Stomach smooth muscle (tissue), 2 donors: ENCODE data around the gene SNED1.
A peak's percentile ranks its signal among the peaks of the same experiment; 100 is the strongest.

Experiments used
- H3K27ac ChIP-seq: one replicate; pipeline ENCODE4 v1.7.0; 2013; ENCODE audit warnings: mild to moderate bottlenecking, low read length, inconsistent platforms
- H3K27me3 ChIP-seq, 2 donors: one replicate each; pipeline ENCODE4 v1.7.0; 2013; ENCODE audit warnings: low read length in 2 of 2; ENCODE audit not compliant: insufficient read depth in 2 of 2, control insufficient read depth in 1 of 2
- H3K36me3 ChIP-seq, 2 donors: one replicate each; pipeline ENCODE4 v1.7.0; 2013; ENCODE audit warnings: low read length in 2 of 2; ENCODE audit not compliant: control insufficient read depth in 2 of 2, insufficient read depth in 2 of 2
- H3K4me1 ChIP-seq: one replicate; pipeline ENCODE4 v1.7.0; 2013; ENCODE audit warnings: low read length; ENCODE audit not compliant: control insufficient read depth, insufficient read depth
- H3K4me3 ChIP-seq, 2 donors: one replicate each; pipeline ENCODE4 v1.7.0; 2013; ENCODE audit warnings: low read length in 2 of 2
- H3K9ac ChIP-seq, 2 donors: one replicate each; pipeline ENCODE4 v1.7.0; 2013; ENCODE audit warnings: low read length in 2 of 2, mild to moderate bottlenecking in 1 of 2
- H3K9me3 ChIP-seq, 2 donors: one replicate each; pipeline ENCODE4 v1.7.0; 2013; ENCODE audit warnings: low read length in 2 of 2; ENCODE audit not compliant: control insufficient read depth in 2 of 2
- donor health status: healthy.
- donor health status: Pancreatic carcinoma.

The SNED1 gene

DNA sequence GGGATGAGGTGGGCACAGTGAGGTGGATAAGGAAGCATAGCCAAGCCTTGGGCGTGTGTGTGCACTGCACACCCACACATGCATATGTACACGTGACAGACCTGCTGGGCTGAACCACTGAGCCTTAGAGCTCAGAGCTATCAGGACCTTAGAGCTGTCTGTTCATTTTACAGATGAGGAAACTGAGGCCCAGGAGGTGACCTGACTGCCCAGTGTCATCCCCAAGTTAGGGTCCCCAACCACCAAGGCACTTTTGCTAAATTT is 8.2 kb upstream of the SNED1 start:
- no peaks in the 10 kb centered on the region for H3K36me3 ChIP-seq
- no peak overlapping the region for H3K9ac ChIP-seq
- H3K4me1 ChIP-seq = peaks cover 29% of the 10 kb centered on the region
- no peak overlapping the region for H3K27ac ChIP-seq
- H3K27me3 ChIP-seq = peaks cover 0 to 2% of the 10 kb centered on the region in 2 donors
- H3K9me3 ChIP-seq = peaks cover 0 to 11% of the 10 kb centered on the region in 2 donors
- no peak overlapping the region for H3K4me3 ChIP-seq

DNA sequence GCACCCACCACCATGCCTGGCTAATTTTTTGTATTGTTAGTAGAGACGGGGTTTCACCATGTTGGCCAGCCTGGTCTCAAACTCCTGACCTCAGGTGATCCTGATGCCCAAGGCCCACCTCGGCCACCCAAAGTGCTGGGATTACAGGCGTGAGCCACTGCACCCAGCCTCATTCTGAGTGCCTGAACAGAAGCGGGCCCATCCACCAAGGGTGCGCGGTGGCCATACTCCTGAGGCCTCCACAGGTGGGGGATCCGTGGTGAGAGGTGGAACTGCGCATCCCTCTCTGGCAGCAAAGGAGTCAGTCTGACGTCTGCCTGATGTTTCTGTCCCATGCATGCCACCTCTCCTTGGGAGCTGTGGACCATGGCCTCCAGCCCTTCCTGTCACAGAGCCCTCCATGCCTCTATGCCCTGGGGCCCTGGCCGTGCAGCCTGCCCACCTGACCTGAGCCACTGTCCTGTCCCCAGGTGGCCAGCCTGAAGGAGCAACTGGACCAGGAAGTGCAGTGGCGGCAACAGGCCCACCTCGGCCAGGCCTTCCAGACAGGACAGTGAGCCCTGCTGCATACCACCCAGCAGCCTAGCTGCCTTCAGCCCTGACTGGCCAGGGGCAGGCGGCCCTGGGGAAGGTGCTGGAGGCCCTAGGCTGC is 7.6 kb upstream of the SNED1 start:
- Histone ChIP-seq H3K36me3 (no peaks in the 10 kb centered on the region), H3K4me1 (peaks cover 29% of the 10 kb centered on the region), H3K27ac (peak overlapping the region; percentile 46), H3K4me3 (no peak overlapping the region), H3K27me3 (no peaks in the 10 kb centered on the region), H3K9me3 (peaks cover 0 to 11% of the 10 kb centered on the region in 2 donors), H3K9ac (no peak overlapping the region)

DNA sequence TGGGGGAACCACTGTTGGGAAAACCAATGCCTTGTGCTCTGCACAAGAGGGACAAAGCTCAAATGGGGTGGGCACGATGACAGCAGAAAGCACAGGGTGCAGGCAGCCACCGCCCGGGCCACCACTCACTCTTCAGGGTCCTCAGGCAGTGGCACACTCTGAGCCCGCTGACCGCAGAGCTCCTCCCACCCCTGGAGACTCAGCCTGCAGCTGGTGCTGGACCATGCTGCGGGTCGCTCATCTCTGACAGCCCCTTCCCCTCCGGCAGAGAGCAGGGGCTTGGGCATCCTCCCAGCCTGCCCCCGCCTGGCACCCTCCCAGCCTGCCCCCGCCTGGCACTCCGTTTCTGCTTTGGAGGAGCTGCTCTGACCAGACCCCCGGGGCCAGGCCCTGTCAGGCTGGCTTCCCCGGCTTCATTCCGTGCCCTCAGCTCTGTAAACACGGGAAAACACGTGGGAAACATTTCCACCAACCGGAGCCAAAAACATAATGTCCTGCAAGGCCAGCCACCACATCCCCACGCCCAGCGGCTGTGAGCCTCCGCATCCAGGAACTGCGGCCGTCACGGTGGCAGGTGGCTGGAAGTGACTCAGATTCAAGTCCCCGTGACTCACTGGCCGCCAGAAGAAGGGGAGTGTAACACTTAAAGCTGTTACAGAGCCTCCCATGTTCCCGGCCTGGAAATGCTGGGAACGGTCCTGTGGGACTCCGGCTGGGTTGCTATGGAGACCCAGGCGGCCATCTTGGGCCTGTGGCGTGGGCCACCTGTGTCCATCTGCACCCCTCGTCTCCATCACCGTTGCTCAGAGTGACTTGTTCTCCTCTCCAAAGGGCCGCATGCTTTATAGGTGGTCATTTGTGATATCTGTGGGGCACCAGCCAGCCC is 6.8 kb upstream of the SNED1 start:
- Histone ChIP-seq H3K36me3 (no peaks in the 10 kb centered on the region), H3K4me1 (peaks cover 32% of the 10 kb centered on the region), H3K9me3 (peaks cover 0 to 11% of the 10 kb centered on the region in 2 donors), H3K9ac (no peak overlapping the region), H3K27me3 (no peaks in the 10 kb centered on the region), H3K27ac (peak overlapping the region; percentile 46), H3K4me3 (peak overlapping the region in 1 of 2 donors; percentile 55)

DNA sequence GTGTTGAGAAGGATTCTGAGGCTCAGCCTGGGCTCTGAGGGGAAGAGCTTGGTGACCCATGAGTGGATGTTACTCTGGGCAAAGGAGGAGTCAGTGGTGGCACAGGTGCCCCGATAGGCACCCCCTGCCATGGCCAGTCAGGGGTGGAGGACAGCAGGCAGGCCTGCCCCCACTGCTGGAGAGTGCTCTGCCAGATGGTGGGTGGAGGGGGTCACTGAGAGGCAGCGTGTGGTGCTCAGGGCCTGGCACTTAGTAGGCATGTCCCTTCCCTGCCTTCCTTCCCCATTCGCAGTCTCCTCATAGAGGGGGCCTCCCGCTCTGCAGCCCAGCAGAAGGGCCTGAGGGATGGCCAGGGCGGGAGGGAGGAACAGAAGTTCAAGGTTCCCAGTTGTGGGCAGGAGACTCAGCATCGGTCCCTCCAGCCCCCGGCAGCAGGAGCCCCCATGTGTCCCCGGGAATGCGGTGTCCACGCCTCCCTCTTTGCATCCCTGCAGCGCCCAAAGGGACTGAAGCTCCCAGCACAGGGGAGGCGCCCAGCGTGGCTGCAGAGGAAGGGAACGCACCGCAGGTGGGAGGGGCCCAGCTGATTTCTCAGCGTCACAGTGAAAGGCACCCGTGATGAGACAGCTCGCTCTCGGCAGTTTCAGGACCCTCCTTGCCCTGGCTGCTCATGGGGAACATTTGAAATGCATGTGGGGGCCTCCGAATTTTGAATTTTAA is 5.7 kb upstream of the SNED1 start:
- Histone ChIP-seq H3K9me3 (peaks cover 0 to 11% of the 10 kb centered on the region in 2 donors), H3K27ac (peak overlapping the region; percentile 37), H3K4me3 (no peak overlapping the region), H3K9ac (no peak overlapping the region), H3K36me3 (no peaks in the 10 kb centered on the region), H3K4me1 (peaks cover 37% of the 10 kb centered on the region), H3K27me3 (no peaks in the 10 kb centered on the region)

DNA sequence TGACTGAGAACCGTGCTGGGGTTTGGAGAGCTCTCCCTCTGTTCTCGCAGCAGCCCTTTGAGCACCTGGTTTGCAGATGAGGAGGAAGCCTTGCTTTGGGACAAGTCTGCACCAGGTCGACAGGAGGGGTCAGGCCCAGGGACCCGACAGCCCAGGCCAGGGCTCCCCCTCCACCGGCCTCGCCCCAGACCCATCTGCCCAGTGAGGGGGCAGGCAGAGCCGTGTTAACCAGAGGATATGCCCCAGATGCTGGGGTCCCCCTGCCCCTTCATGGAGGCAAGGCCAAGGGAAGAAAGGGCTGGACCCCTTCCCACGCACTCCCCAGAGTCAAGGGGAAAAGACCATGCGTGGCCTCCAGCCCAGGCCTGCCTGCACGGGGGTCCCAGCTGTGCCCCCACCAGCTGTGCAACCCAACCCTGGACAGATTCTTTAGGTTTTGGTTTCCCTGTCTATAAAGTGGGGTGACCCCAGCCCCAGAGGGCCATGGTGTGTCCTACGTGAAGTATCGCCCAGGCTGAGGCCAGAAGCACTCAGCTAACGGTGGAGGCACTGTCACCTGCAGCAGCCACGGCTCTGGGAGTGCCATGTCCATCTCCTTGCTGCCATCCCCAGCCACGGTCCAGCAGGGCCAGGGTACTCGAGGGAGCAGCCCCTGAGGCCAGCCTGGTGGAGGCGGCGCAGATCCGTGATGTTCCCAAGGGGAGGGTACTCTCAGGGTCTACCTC is 4.8 kb upstream of the SNED1 start:
- peaks cover 38% of the 10 kb centered on the region for H3K4me1 ChIP-seq
- H3K9ac ChIP-seq = no peak overlapping the region
- H3K27me3 ChIP-seq = no peaks in the 10 kb centered on the region
- H3K9me3 ChIP-seq = peaks cover 0 to 4% of the 10 kb centered on the region in 2 donors
- H3K27ac ChIP-seq = no peak overlapping the region
- no peaks in the 10 kb centered on the region for H3K36me3 ChIP-seq
- H3K4me3 ChIP-seq = no peak overlapping the region

DNA sequence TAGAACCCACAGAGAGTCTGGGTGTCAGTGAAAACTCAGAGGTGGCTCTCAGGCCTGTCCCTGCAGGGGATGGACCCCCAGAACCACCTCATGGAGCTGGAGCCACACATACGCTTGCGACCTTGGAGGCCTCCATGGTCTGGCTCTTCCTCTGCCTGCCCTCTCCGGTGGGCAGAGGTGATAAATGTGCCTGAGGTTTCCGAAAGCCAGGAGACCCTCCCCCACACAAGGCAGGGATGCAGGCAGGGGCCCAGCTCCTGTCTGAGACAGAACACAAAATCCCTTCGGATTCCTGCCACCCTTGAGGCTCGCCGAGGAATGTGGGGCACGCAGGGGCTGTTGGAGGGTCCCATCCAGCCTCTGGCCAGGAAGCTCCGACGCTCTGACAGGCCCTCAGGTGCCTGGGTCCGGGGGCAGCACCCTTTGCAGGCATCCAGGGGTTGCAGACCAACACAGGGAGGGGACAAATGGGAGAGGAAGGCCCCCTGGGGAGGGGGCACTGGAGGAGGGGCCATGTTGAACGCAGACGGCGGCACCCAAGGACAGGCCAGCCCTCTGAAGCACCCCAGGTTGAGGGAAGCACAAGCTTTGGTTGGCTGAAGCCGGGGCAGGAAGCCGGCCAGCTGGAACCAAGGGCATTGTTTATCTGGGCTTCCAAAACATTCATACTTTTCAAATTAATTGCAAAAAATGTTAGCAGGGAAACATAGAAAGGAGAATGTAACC is 4.1 kb upstream of the SNED1 start:
- no peaks in the 10 kb centered on the region for H3K27me3 ChIP-seq
- no peak overlapping the region for H3K27ac ChIP-seq
- H3K4me3 ChIP-seq = no peak overlapping the region

DNA sequence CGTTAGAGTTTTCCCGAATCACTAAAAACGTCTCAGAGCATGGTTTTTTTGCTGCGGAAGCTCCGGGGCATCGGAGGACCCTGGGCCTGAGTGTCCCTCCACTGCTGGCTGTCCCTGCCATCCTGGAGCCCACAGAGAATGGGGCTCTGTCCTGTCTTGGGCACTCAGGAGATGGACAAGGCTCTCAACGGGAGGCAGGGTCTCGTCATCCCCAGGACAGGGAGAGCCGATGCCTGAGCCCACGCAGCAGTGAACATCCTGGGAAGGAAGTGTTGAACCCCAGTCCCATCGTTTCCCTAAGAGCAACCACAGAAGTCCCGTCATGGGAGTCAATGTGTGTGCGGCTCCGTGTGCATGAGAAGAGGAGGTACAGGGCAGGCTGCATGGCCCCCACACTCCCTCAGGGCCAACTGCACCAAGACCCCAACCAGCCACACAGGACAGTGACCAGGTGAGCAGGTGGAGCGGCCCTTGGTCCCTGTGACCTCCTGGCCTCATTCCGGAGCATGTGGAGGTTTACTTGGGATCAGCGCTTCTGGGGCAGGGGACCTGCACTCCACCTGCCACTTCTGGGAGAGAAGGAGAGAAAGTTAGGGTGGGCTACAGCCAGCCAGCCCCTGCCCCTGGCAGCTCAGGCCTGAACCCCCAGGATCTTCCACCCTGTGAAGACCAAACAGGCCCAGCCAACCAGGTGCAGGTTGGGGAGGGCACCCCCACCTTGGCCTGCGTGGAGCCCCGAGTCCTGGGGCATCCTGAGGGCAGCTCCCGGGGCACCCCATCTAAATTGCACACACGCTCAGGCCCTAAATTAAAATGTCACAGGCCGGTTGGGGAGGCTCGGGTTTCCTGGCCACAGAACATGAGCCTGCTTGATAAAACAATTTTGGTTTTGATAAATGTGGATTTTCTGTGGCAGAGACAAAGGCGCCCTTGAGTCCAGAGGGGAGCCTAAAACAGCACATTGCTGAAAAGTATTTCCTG is 3.1 kb upstream of the SNED1 start:
- H3K27me3 ChIP-seq = no peaks in the 10 kb centered on the region

More for the DNA sequence above, 4.1 kb upstream of the SNED1 start:
- H3K9ac ChIP-seq = no peak overlapping the region
- peaks cover 40% of the 10 kb centered on the region for H3K4me1 ChIP-seq
- H3K9me3 ChIP-seq = no peaks in the 10 kb centered on the region
- no peaks in the 10 kb centered on the region for H3K36me3 ChIP-seq

DNA sequence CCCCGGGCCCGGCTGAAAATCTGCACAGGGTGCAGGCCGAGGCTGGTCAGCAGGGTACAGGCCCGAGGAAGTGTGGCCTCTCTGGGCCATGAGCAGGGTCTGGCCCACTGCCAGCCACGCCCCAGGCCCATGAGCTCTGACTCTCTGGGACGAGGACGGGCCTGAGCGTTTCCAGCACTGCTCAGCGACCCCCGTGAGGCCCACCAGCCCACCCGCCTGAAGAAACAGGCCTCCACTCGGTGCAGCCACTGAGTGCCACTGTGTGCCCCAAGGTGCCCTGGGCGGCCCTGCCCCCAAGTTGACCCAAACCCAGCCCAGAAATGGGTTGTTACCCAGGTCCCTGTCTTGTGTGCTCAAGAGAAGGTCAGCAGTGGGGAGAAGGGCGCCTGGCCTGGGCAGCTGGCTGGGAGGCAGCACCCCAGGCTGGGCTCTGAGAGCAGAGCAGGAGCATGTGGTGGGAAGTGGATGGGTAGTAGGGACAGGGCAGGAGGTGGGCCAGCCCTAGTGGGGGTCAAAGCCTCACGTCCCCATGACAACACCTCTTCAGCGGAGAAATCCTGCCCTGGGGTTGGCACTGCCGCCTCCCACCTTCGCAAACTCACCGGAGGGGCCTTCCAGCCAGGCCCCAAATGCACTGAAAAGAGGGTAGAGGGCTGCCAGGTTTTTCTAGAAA is 2.1 kb upstream of the SNED1 start:
- Histone ChIP-seq H3K4me1 (peaks cover 39% of the 10 kb centered on the region), H3K27me3 (no peaks in the 10 kb centered on the region)

More for the DNA sequence above, 3.1 kb upstream of the SNED1 start:
- Histone ChIP-seq H3K9me3 (no peaks in the 10 kb centered on the region), H3K4me3 (no peak overlapping the region), H3K36me3 (no peaks in the 10 kb centered on the region), H3K27ac (no peak overlapping the region), H3K4me1 (peaks cover 44% of the 10 kb centered on the region), H3K9ac (no peak overlapping the region)

DNA sequence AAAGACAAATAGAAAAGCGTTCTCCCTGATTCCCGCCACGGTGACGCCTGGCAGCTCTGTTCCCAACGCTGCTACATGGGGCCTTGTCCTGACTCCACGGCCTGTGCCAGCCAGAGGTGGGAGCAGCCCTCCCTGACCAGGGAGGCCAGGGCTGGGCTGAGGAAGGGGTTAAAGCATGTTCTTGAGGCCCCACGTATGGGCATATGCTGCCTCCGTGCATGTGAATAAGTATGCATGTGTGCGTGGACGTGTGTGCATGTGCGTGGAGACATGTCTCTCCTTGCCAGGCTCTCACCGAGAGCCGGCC is 1.6 kb upstream of the SNED1 start:
- Histone ChIP-seq H3K9ac (no peak overlapping the region), H3K9me3 (no peaks in the 10 kb centered on the region), H3K27me3 (no peaks in the 10 kb centered on the region), H3K27ac (no peak overlapping the region), H3K4me1 (peaks cover 35% of the 10 kb centered on the region), H3K4me3 (no peak overlapping the region), H3K36me3 (no peaks in the 10 kb centered on the region)

More for the DNA sequence above, 2.1 kb upstream of the SNED1 start:
- H3K4me3 ChIP-seq = no peak overlapping the region
- no peaks in the 10 kb centered on the region for H3K9me3 ChIP-seq
- H3K36me3 ChIP-seq = no peaks in the 10 kb centered on the region
- H3K9ac ChIP-seq = no peak overlapping the region
- H3K27ac ChIP-seq = no peak overlapping the region
